GM12873 (cell line): ENCODE data around the gene TAB2.

Experiments used
- TF ChIP-seq, protein P1 (sequence below): IDR thresholded peaks from 2 replicates; pipeline ENCODE4 v1.5.1; 2012; ENCODE audit warnings: low read depth, mild to moderate bottlenecking, moderate library complexity, low read length, control low read depth; ENCODE audit not compliant: insufficient read depth; ENCODE audit errors: missing control alignments

TAB2 gene

DNA sequence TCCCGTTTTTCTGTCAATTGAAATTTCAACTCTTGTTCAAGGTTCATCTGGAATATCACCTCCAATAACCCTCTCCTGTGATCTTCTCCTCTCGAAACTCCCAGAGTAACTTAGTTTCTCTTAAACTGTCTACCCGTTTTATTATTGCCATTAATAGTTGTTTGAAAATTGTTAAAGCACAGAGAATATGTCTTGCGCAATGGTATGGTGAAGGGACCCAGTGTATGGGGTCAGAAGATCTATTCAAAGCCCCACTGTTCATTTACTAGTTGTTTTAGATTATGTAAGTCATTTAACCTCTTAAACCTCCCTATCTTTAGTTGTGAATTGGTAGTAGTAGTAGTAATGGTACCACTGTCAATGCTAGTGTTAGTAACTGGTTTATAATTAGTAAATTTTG lies 6.2 kb upstream of the TAB2 start:
- TF ChIP-seq, protein P1, sequence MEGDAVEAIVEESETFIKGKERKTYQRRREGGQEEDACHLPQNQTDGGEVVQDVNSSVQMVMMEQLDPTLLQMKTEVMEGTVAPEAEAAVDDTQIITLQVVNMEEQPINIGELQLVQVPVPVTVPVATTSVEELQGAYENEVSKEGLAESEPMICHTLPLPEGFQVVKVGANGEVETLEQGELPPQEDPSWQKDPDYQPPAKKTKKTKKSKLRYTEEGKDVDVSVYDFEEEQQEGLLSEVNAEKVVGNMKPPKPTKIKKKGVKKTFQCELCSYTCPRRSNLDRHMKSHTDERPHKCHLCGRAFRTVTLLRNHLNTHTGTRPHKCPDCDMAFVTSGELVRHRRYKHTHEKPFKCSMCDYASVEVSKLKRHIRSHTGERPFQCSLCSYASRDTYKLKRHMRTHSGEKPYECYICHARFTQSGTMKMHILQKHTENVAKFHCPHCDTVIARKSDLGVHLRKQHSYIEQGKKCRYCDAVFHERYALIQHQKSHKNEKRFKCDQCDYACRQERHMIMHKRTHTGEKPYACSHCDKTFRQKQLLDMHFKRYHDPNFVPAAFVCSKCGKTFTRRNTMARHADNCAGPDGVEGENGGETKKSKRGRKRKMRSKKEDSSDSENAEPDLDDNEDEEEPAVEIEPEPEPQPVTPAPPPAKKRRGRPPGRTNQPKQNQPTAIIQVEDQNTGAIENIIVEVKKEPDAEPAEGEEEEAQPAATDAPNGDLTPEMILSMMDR, result no peak

DNA sequence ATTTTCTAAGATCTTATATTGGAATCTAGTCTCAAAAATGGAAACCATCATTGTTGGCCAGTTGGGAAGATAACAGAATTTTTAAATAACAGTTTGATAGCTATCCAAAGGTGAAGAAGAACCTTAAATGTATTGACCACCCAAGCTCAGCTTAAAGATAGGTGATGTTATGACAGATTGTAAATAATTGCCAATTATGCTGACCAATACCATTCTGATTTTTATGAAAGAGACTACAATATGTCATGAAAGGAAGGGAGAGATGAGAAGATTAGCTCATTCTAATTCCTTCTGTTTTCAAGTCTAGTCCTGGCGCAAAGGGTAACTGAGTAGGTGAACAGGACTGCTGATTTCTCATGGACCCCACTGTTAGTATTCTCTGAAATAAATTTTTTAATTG lies 5.7 kb upstream of the TAB2 start:
- TF ChIP-seq, protein P1, result no peak

DNA sequence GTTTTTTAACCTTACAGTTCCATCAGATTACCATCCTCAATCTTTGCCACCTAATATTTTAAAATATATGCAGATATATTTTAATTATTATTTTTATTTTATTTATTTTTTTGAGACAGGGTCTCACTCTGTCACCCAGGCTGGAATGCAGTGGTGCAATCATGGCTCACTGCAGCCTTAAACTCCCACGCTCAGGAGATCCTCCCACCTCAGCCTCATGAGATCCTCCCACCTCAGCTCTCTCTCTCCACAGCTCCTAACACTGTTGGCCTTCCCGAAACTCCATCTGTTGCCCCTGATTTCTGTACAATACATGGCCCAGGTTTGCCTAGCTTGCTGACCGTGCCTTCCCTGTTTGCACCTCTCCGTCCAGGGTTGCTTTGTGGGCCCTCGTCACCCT lies 4.4 kb upstream of the TAB2 start:
- TF ChIP-seq, protein P1, result no peak

DNA sequence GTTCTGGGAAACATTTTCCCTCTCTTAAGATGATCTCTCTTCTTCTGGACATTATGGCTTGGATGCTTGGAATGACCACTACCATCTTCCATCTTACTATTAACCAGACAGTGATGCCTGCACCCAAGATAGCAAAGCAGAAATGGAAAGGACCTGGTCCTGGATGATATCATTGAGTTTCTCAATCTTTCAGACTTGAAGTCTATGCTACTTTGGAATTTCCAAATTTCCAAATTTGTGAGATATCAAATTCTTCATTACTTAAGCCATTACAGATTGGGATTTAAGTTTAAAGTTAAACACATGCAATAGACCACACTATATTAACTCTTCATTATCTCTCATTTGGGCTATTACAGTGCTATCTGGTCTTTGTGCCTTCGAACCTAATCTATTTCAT lies 3.7 kb upstream of the TAB2 start:
- TF ChIP-seq, protein P1, result no peak

DNA sequence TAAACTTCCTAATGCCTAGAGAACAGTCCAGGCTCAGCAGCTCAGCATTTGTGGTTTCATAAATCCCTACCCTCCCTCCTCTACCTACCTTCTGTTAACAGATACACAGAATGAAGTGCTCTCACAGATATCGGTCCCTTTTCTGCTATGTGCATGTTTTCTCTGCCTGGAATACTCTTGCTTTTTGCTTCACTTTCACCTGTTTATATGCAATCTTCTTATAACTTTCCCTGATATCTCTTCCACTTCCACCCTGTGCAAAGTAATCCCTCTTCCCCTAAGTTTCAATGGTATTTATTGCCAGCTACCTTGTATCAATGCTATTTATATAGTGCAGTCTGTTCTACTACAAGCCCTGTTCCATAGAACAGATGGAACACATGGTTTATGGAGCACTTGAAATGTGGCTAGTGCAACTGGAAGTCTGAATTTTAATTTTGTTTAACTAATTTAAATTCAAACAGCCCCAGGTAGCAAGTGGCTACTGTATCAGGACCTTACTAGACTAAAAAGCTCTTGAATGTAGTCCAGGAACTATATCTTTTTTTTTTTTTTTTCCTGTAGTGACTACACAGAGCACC lies 3.1 kb upstream of the TAB2 start:
- TF ChIP-seq, protein P1, result no peak

DNA sequence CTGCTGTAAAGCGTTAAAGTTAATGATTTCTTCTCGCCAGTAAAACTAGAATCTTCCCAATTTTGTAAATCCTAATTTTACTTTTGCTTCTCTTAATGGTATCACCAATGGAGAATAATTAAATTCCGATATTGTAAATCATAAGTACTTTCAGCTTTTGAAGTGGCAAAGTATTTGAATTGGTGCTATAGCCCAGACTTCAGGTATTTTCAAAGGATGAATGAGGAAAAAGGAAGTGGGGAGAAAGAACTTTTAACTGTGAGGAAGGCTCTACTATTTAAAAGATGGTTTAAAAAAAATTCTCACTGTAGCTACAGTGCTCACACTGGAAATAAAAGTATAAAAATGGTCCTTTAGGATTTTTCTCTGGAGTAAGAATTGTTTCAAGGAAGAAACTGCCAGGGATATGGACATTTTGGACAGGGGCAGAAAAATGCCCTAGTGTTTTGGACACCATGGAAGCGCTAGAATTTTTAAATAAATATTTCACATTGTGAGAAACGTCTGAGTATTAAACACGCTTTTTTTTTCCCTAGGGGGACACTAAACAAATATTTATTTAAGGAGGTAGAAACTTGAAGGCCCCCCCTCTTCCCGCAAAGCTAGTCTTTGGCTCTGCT lies 1.3 kb upstream of the TAB2 start:
- TF ChIP-seq, protein P1, result no peak

DNA sequence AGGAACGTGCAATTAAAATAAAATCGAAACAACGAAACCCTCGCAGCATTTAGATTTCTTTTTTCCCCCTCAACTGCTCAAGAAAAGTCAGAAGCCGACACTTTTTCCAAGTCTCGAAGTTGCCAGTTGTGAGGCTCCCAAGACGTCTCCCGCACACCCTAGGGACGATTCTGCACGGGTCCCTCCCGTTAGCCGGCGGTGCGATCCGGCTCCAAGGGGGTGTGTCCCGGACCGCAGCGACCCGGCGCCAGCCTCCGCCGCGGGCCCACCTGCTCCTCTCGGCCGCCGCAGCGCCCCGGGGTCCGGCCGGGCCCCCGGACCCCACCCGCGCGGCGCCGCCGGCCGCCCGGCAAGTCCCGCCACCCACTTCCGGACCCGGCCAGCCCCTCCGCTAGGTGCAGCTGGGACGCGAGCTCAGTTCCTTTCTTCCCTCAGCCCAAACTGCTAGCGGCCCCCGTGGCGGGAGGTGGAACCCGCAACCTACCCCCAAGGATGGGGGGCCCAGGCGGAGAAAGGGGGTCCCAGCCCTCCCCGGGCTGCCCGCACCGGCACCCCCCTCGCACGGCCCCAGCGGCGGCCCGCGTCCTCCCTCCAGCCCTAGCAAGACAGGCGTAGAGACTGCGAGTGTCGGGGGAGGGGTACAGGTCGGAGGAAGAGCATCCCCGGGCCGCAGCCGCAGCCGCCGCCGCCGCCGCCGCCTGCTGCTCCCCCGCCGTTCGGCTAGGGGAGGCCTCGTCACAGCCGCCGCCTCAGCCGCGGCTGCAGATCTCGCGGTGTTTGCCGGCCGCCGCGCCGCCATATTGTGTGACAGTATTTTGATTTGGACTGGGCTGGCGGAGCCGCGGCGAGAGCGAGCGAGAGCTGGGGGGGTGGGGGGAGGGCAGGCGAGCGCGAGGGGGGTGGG lies 520 bp upstream of the TAB2 start:
- TF ChIP-seq, protein P1, result peak; percentile 20
